OCI-LY7 (cell line): ENCODE measurements around the gene WDR38.

Experiments
- CTCF ChIP-seq: fragments of 200-600 bp; sonication (generic); conservative IDR thresholded peaks from 2 replicates; pipeline ENCODE4 v1.5.1; 2014; ENCODE audit warnings: mild to moderate bottlenecking, antibody characterized with exemption, low read length, moderate library complexity, mixed read lengths
- EZH2phosphoT487 ChIP-seq: fragments of 200-600 bp; sonication (generic); IDR thresholded peaks from 2 replicates; pipeline ENCODE4 v1.6.1; 2018; ENCODE audit warnings: low read depth, borderline replicate concordance, mild to moderate bottlenecking, mixed run types, antibody characterized with exemption, low read length, moderate library complexity, mixed read lengths

GRCh38 chr9:124870723-124871122, 17.5 kb downstream of the WDR38 start:
- TF ChIP-seq CTCF: no peak
- no peak for TF ChIP-seq EZH2phosphoT487
